K562 (cell line): ENCODE data around the gene GP1BB. TPM values are rescaled to one million over a fixed set of nuclear protein-coding genes. Genes with fewer than 3 reads are reported as not detected.

Source experiments
- ARHGAP35 ChIP-seq: fragments of 450-650 bp; IDR thresholded peaks from 2 replicates; pipeline ENCODE4 v1.6.1; 2018; ENCODE audit not compliant: partially characterized antibody
- CSDE1 ChIP-seq, 2 experiments: fragments of 450-650 bp; IDR thresholded peaks; 2 replicates each; pipeline ENCODE4 v1.6.1; 2016; ENCODE audit warnings: mild to moderate bottlenecking in 1 of 2
- ETV6 ChIP-seq, 3 experiments: fragments of 150-350 bp in 1 of 3; sonication (generic) in 1 of 3; formaldehyde crosslinking in 1 of 3; IDR thresholded peaks; 2 replicates each; pipeline versions ENCODE4 v1.6.1 to v1.8.0; 2014 to 2022; ENCODE audit warnings: borderline replicate concordance in 2 of 3, low read depth in 2 of 3, antibody characterized with exemption in 1 of 3, low read length in 1 of 3, mild to moderate bottlenecking in 1 of 3, missing genetic modification reagents in 1 of 3
- FOXP1 ChIP-seq: sonication (generic); formaldehyde crosslinking; IDR thresholded peaks from 2 replicates; pipeline ENCODE4 v1.8.0; 2022; ENCODE audit warnings: mild to moderate bottlenecking, missing genetic modification reagents
- ILF3 ChIP-seq: fragments of 450-650 bp; IDR thresholded peaks from 2 replicates; pipeline ENCODE4 v1.6.1; 2018; ENCODE audit warnings: antibody characterized with exemption, mild to moderate bottlenecking, moderate library complexity, borderline replicate concordance
- KAT7 ChIP-seq: sonication (generic); formaldehyde crosslinking; IDR thresholded peaks from 2 replicates; pipeline ENCODE4 v1.8.0; 2022; ENCODE audit warnings: missing genetic modification reagents, mild to moderate bottlenecking, borderline replicate concordance
- MTA1 ChIP-seq: fragments of 450-650 bp; IDR thresholded peaks from 2 replicates; pipeline ENCODE4 v1.6.1; 2017; ENCODE audit warnings: borderline replicate concordance
- NR2F6 ChIP-seq: fragments of 450-650 bp; formaldehyde crosslinking; IDR thresholded peaks from 2 replicates; pipeline ENCODE4 v1.4.0; 2020; ENCODE audit warnings: mild to moderate bottlenecking
- POLR2H ChIP-seq: IDR thresholded peaks from 2 replicates; pipeline ENCODE4 v1.6.1; 2016; ENCODE audit warnings: missing genetic modification characterization, low read depth, mild to moderate bottlenecking, control low read depth, missing compliant biosample characterization, moderate library complexity
- PTRF ChIP-seq: fragments of 450-650 bp; IDR thresholded peaks from 2 replicates; pipeline ENCODE4 v1.6.1; 2016; ENCODE audit warnings: mild to moderate bottlenecking, missing genetic modification characterization, missing compliant biosample characterization
- TEAD2 ChIP-seq: fragments of 450-650 bp; IDR thresholded peaks from 2 replicates; pipeline ENCODE4 v1.6.1; 2016; ENCODE audit warnings: missing genetic modification characterization, control low read depth, missing compliant biosample characterization
- polyA plus RNA-seq, 8 experiments: library from polyadenylated mRNA; depleted of rRNA in 4 of 8; stranded (reverse) in 5 of 8; unstranded in 3 of 8; fragments of >200 nt; fragmentation: Nextera tagmentation in 2 of 8; fragmentation: Illumina TruSeq in 1 of 8; extraction: Ambion mirVana in 2 of 8; extraction: Trizol in 1 of 8; gene quantifications; 2 replicates each; pipeline versions ENCODE4 v1.2.1 to v1.2.3, GENCODE V29; 2011 to 2014; ENCODE audit warnings: inconsistent platforms in 1 of 8, missing spikeins in 1 of 8
- total RNA-seq, 7 experiments: library from RNA; depleted of rRNA in 6 of 7; stranded (reverse); fragments of >200 nt in 6 of 7; fragmentation: Illumina TruSeq in 2 of 7; extraction: Trizol in 2 of 7; gene quantifications; 2 replicates each; pipeline versions ENCODE4 v1.2.1 to v1.2.3, GENCODE V29; 2011 to 2021; ENCODE audit warnings: low replicate concordance in 1 of 7
- TF ChIP-seq, protein P1 (sequence below), 2 experiments: fragments of 150-350 bp in 1 of 2; IDR thresholded peaks; 2 replicates each; pipeline ENCODE4 v1.6.1; 2012 to 2016; ENCODE audit warnings: low read depth in 2 of 2, low read length in 2 of 2, mild to moderate bottlenecking in 1 of 2, moderate library complexity in 1 of 2
- TF ChIP-seq, protein P2 (sequence below): conservative IDR thresholded peaks from 2 replicates; pipeline ENCODE4 v1.6.1; 2011; ENCODE audit warnings: low read depth, mild to moderate bottlenecking, low read length; ENCODE audit not compliant: control insufficient read depth
- TF ChIP-seq, protein P3 (sequence below): fragments of 450-650 bp; IDR thresholded peaks from 2 replicates; pipeline ENCODE4 v1.6.1; 2016; ENCODE audit warnings: low read depth

GP1BB gene
- total and polyA plus RNA-seq, 9 of the 15 experiments (the other 6 are each of a cell fraction or from before 2014, with no cell fraction given): 0.69 to 162 (median 2.8) TPM

DNA sequence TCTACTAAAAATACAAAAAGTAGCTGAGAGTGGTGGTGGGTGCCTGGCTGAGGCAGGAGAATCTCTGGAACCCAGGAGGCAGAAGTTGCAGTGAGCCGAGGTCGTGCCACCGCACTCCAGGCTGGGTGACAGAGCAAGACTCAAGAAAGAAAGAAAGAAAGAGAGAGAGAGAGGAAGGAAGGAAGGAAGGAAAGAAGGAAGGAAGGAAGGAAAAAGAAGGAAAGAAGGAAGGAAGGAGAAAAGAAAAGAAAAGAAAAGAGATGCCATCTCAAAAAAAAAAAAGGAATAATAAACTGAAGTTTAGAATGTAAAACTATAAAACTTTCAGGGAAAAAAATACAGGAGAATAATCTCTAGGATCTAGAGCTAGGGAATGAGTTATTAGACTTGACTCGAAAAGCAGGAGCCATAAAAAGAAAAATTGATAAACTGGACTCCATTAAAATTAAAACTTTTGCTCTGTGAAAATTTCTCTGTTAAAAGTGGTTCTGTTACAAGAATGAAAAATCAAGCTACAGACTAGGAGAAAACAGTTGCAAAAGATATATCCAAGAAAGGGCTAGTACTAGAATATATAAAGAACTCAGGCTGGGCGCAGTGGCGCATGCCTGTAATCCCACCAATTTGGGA lies 22.4 kb upstream of the GP1BB start (continued):
- TF ChIP-seq, protein P1, sequence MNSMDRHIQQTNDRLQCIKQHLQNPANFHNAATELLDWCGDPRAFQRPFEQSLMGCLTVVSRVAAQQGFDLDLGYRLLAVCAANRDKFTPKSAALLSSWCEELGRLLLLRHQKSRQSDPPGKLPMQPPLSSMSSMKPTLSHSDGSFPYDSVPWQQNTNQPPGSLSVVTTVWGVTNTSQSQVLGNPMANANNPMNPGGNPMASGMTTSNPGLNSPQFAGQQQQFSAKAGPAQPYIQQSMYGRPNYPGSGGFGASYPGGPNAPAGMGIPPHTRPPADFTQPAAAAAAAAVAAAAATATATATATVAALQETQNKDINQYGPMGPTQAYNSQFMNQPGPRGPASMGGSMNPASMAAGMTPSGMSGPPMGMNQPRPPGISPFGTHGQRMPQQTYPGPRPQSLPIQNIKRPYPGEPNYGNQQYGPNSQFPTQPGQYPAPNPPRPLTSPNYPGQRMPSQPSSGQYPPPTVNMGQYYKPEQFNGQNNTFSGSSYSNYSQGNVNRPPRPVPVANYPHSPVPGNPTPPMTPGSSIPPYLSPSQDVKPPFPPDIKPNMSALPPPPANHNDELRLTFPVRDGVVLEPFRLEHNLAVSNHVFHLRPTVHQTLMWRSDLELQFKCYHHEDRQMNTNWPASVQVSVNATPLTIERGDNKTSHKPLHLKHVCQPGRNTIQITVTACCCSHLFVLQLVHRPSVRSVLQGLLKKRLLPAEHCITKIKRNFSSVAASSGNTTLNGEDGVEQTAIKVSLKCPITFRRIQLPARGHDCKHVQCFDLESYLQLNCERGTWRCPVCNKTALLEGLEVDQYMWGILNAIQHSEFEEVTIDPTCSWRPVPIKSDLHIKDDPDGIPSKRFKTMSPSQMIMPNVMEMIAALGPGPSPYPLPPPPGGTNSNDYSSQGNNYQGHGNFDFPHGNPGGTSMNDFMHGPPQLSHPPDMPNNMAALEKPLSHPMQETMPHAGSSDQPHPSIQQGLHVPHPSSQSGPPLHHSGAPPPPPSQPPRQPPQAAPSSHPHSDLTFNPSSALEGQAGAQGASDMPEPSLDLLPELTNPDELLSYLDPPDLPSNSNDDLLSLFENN (IDR thresholded peaks at IDR 0.05; ENCODE audit: low read depth in 2 of 2, low read length in 2 of 2): no peak
- no peak for TF ChIP-seq ILF3
- TF ChIP-seq KAT7 (CRISPR knock-in tag): no peak
- no peak for TF ChIP-seq POLR2H (tag)
- no peak for TF ChIP-seq FOXP1
- 0 out of 2 replicates have a peak, but pooled peaks have one; percentile 43 for TF ChIP-seq MTA1
- TF ChIP-seq, protein P2, sequence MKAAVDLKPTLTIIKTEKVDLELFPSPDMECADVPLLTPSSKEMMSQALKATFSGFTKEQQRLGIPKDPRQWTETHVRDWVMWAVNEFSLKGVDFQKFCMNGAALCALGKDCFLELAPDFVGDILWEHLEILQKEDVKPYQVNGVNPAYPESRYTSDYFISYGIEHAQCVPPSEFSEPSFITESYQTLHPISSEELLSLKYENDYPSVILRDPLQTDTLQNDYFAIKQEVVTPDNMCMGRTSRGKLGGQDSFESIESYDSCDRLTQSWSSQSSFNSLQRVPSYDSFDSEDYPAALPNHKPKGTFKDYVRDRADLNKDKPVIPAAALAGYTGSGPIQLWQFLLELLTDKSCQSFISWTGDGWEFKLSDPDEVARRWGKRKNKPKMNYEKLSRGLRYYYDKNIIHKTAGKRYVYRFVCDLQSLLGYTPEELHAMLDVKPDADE: no peak
- TF ChIP-seq, protein P3, sequence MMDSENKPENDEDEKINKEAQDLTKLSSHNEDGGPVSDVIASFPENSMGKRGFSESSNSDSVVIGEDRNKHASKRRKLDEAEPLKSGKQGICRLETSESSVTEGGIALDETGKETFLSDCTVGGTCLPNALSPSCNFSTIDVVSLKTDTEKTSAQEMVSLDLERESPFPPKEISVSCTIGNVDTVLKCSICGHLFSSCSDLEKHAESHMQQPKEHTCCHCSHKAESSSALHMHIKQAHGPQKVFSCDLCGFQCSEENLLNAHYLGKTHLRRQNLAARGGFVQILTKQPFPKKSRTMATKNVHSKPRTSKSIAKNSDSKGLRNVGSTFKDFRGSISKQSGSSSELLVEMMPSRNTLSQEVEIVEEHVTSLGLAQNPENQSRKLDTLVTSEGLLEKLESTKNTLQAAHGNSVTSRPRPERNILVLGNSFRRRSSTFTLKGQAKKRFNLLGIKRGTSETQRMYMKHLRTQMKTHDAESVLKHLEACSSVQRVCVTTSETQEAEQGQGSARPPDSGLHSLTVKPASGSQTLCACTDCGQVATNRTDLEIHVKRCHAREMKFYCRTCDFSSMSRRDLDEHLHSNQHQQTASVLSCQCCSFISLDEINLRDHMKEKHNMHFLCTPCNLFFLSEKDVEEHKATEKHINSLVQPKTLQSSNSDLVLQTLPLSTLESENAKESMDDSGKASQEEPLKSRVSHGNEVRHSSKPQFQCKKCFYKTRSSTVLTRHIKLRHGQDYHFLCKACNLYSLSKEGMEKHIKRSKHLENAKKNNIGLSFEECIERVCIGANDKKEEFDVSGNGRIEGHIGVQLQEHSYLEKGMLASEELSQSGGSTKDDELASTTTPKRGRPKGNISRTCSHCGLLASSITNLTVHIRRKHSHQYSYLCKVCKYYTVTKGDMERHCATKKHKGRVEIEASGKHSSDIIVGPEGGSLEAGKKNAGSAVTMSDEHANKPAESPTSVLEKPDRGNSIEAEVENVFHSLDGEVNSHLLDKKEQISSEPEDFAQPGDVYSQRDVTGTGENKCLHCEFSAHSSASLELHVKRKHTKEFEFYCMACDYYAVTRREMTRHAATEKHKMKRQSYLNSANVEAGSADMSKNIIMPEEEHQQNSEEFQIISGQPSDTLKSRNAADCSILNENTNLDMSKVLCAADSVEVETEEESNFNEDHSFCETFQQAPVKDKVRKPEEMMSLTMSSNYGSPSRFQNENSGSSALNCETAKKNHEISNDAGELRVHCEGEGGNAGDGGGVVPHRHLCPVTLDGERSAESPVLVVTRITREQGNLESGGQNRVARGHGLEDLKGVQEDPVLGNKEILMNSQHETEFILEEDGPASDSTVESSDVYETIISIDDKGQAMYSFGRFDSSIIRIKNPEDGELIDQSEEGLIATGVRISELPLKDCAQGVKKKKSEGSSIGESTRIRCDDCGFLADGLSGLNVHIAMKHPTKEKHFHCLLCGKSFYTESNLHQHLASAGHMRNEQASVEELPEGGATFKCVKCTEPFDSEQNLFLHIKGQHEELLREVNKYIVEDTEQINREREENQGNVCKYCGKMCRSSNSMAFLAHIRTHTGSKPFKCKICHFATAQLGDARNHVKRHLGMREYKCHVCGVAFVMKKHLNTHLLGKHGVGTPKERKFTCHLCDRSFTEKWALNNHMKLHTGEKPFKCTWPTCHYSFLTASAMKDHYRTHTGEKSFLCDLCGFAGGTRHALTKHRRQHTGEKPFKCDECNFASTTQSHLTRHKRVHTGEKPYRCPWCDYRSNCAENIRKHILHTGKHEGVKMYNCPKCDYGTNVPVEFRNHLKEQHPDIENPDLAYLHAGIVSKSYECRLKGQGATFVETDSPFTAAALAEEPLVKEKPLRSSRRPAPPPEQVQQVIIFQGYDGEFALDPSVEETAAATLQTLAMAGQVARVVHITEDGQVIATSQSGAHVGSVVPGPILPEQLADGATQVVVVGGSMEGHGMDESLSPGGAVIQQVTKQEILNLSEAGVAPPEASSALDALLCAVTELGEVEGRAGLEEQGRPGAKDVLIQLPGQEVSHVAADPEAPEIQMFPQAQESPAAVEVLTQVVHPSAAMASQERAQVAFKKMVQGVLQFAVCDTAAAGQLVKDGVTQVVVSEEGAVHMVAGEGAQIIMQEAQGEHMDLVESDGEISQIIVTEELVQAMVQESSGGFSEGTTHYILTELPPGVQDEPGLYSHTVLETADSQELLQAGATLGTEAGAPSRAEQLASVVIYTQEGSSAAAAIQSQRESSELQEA: peak; percentile 47; the same call in 1 of the 2 replicates
- TF ChIP-seq ARHGAP35: peak; percentile 58
- TF ChIP-seq PTRF (tag): no peak
- no peak for TF ChIP-seq TEAD2
- TF ChIP-seq NR2F6 (CRISPR knock-in tag): no peak
- TF ChIP-seq ETV6 (IDR thresholded peaks at IDR 0.05; ENCODE audit: borderline replicate concordance in 1 of 2, low read depth in 2 of 2, low read length in 1 of 2): no peak
- TF ChIP-seq ETV6 (CRISPR knock-in tag; IDR thresholded peaks at IDR 0.05; ENCODE audit: borderline replicate concordance): no peak
- TF ChIP-seq CSDE1 (IDR thresholded peaks at IDR 0.05): no peak
